ENCODE data around the gene ZNF454.

Gene ZNF454

GRCh38 chr5:178940569-178941360, at the start of gene ZNF454:
TSS of gene ZNF454 (plus strand) at chr5:178941198. CDS start at chr5:178942792, 1,594 bp downstream.
- DNase-seq = no peak

GRCh38 chr5:178895615-178896571, 45.1 kb upstream of the ZNF454 start, which contains the start of gene ZFP2:
TSS of gene ZFP2 (plus strand) at chr5:178895913. CDS start at chr5:178931314, 35,401 bp downstream.
- DNase-seq = peak; percentile 10 to 38

- DNase-seq = no peak
Observed at GRCh38 chr5:178899289-178899688, 41.7 kb upstream of the ZNF454 start.

GRCh38 chr5:178902849-178903248, 38.1 kb upstream of the ZNF454 start:
- DNase-seq = no peak

GRCh38 chr5:178931846-178932760, 8.9 kb upstream of the ZNF454 start:
- no peak for DNase-seq

GRCh38 chr5:178941361-178941760, 363 bp downstream of the ZNF454 start:
- no peak for DNase-seq

- no peak for DNase-seq
Observed at GRCh38 chr5:178965465-178966055, 24.6 kb downstream of the ZNF454 start.

- no peak for DNase-seq
Observed at GRCh38 chr5:178981381-178981780, 40.4 kb downstream of the ZNF454 start.

GRCh38 chr5:178982941-178983340, 41.9 kb downstream of the ZNF454 start:
- no peak for DNase-seq

GRCh38 chr5:178983728-178984127, 42.7 kb downstream of the ZNF454 start:
- DNase-seq = no peak

GRCh38 chr5:178984145-178985072, 43.4 kb downstream of the ZNF454 start:
- DNase-seq = no peak

- no peak for DNase-seq
Observed at GRCh38 chr5:178986326-178986960, 45.4 kb downstream of the ZNF454 start.

- DNase-seq = no peak
Observed at GRCh38 chr5:178988436-178989220, 47.6 kb downstream of the ZNF454 start.

- DNase-seq = no peak
Observed at GRCh38 chr5:178989311-178989710, 48.3 kb downstream of the ZNF454 start.

- no peak for DNase-seq
Observed at GRCh38 chr5:178990491-178990890, 49.5 kb downstream of the ZNF454 start.

GRCh38 chr5:178991190-178992145, 50.5 kb downstream of the ZNF454 start:
- no peak for DNase-seq

GRCh38 chr5:178992291-178992895, 51.4 kb downstream of the ZNF454 start:
- DNase-seq = no peak

GRCh38 chr5:178993236-178993765, 52.3 kb downstream of the ZNF454 start:
- DNase-seq = no peak
